Measurements from ENCODE around the gene KRTAP5-2. TPM values are rescaled to one million over a fixed set of nuclear protein-coding genes. Genes with fewer than 3 reads are reported as not detected.

The KRTAP5-2 gene
- not detected in 2 replicates for total RNA-seq

DNA sequence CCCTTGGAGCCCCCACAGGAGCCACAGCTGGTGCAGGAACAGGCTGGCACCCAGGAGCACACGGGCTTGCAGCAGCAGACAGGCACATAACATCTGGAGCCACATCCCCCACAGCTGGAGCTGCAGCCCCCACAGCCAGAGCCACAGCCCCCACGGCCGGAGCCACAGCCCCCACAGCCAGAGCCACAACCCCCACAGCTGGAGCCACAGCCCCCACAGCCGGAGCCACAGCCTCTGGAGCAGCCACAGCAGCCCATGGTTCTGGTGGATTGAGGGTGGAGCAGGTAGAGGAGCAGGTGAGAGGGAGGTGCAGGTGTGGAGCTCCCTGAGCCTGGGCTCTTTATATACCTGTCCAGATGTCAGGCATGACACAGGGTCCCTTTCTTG is at the start of gene KRTAP5-2:
TSS of gene KRTAP5-2 (minus strand) at position 301 of the 387 bp plus-strand sequence. CDS start at position 257, 44 bp downstream.

DNA sequence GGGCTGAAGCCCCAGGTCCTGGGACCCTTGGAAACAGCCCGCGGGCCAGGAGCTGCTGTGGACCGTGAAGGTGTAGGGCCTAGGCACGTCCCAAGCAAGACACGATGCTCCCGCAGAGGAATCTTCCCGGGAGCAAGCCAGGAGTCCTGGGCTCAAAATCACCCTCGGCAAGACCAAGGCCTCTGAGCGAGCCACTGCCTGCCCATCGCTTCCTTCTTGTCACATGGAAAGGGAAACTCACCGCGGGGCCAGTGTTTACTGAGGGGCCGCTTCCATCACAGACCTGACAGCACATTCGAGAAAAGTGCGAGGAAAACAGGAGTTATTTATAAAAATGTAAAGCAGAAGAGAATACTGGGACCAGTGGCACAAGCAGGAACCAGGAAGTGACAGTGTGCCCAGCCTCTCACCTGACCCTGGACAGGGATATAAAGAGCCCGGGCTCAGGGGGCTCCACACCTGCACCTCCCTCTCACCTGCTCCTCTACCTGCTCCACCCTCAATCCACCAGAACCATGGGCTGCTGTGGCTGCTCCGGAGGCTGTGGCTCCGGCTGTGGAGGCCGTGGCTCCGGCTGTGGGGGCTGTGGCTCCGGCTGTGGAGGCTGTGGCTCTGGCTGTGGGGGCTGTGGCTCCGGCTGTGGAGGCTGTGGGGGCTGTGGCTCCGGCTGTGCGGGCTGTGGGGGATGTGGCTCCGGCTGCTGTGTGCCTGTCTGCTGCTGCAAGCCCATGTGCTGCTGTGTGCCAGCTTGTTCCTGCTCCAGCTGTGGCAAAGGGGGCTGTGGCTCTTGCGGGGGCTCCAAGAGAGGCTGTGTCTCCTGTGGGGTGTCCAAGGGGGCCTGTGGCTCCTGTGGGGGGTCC is 31.5 kb upstream of the KRTAP5-2 start, which contains the start of gene KRTAP5-5:
TSS of gene KRTAP5-5 (plus strand) at position 450 of the 860 bp plus-strand sequence. CDS start at position 516, 66 bp downstream.

GRCh38 chr11:1622086-1622485 is 24.0 kb upstream of the KRTAP5-2 start, which contains the start of gene KRTAP5-4:
Gene KRTAP5-4, minus strand, starts transcription at chr11:1622138. Its CDS starts 45 bp downstream, at chr11:1622093.

GRCh38 chr11:1608363-1608762 is 10.3 kb upstream of the KRTAP5-2 start, which contains the start of gene KRTAP5-3:
Gene KRTAP5-3, minus strand, starts transcription at chr11:1608463. Its CDS starts 78 bp downstream, at chr11:1608385.

GRCh38 chr11:1584661-1585370 is 13.3 kb downstream of the KRTAP5-2 start, which contains the start of gene KRTAP5-1:
Gene KRTAP5-1, minus strand, starts transcription at chr11:1585283. Its CDS starts 34 bp downstream, at chr11:1585249.

GRCh38 chr11:1572197-1573076 is 25.7 kb downstream of the KRTAP5-2 start, which contains the start of gene DUSP8:
Gene DUSP8, minus strand, starts transcription at chr11:1572271. Its CDS starts 6,445 bp downstream, at chr11:1565826.

Other genes starting within 250 kb of the KRTAP5-2 start
- 0.32 TPM in 1 of 2 replicates, not detected in the other for gene BRSK2, start 208.4 kb downstream of the KRTAP5-2 start, total RNA-seq
- gene MOB2, start 111.5 kb downstream of the KRTAP5-2 start, total RNA-seq = 21.7 and 23.4 TPM in 2 replicates
- 0.16 TPM in 1 of 2 replicates, not detected in the other for gene DUSP8, start 26.0 kb downstream of the KRTAP5-2 start, total RNA-seq
- not detected in 2 replicates for gene KRTAP5-1, start 13.0 kb downstream of the KRTAP5-2 start, total RNA-seq
- gene KRTAP5-3, start 10.2 kb upstream of the KRTAP5-2 start, total RNA-seq = not detected in 2 replicates
- gene KRTAP5-4, start 23.8 kb upstream of the KRTAP5-2 start, total RNA-seq = not detected in 2 replicates
- gene KRTAP5-5, start 31.5 kb upstream of the KRTAP5-2 start, total RNA-seq = not detected in 2 replicates
- gene KRTAP5-6, start 98.9 kb upstream of the KRTAP5-2 start, total RNA-seq = not detected in 2 replicates
- gene IFITM10, start 152.3 kb upstream of the KRTAP5-2 start, total RNA-seq = 0.65 and 1.2 TPM in 2 replicates
- gene CTSD, start 165.6 kb upstream of the KRTAP5-2 start, total RNA-seq = 143 and 148 TPM in 2 replicates
- 0.12 and 1.1 TPM in 2 replicates for gene SYT8, start 236.7 kb upstream of the KRTAP5-2 start, total RNA-seq
- gene TNNI2, start 240.7 kb upstream of the KRTAP5-2 start, total RNA-seq = not detected in 2 replicates